H9 (cell line): Measurements from ENCODE around the gene JSRP1. TPM values are rescaled to one million over a fixed set of nuclear protein-coding genes. Genes with fewer than 3 reads are reported as not detected.

Experiments
- DNase-seq: peaks from one replicate; pipeline ENCODE4 v3.0.0-alpha.2; 2017
- H2AFZ ChIP-seq: one replicate; pipeline ENCODE4 v1.6.1; 2013; ENCODE audit warnings: mild to moderate bottlenecking, low read length, control low read depth, moderate library complexity
- H2AK5ac ChIP-seq: 2 replicates; pipeline ENCODE4 v1.6.1; 2013; ENCODE audit warnings: low read length, control low read depth, mixed read lengths; ENCODE audit not compliant: insufficient read length
- H2BK120ac ChIP-seq: one replicate; pipeline ENCODE4 v1.6.1; 2013; ENCODE audit warnings: low read depth, mild to moderate bottlenecking, low read length, control low read depth, inconsistent platforms; ENCODE audit not compliant: poor library complexity, severe bottlenecking
- H2BK12ac ChIP-seq: 2 replicates; pipeline ENCODE4 v1.6.1; 2013; ENCODE audit warnings: low read length, control low read depth, mixed read lengths, low read depth; ENCODE audit not compliant: insufficient read length
- H2BK15ac ChIP-seq: 2 replicates; pipeline ENCODE4 v1.6.1; 2013; ENCODE audit warnings: low read depth, low read length, control low read depth
- H2BK20ac ChIP-seq: one replicate; pipeline ENCODE4 v1.6.1; 2013; ENCODE audit warnings: low read depth, mild to moderate bottlenecking, low read length, control low read depth, inconsistent platforms; ENCODE audit not compliant: poor library complexity, severe bottlenecking
- H2BK5ac ChIP-seq: 2 replicates; pipeline ENCODE4 v1.6.1; 2013; ENCODE audit warnings: low read length, control low read depth, mixed read lengths; ENCODE audit not compliant: insufficient read length
- H3K14ac ChIP-seq: 2 replicates; pipeline ENCODE4 v1.6.1; 2013; ENCODE audit warnings: low read length, control low read depth; ENCODE audit not compliant: insufficient read depth
- H3K18ac ChIP-seq: 2 replicates; pipeline ENCODE4 v1.6.1; 2013; ENCODE audit warnings: low read depth, mild to moderate bottlenecking, mixed read lengths, low read length, control low read depth; ENCODE audit not compliant: insufficient read length
- H3K23ac ChIP-seq: 2 replicates; pipeline ENCODE4 v1.6.1; 2013; ENCODE audit warnings: low read length, control low read depth, mixed read lengths, low read depth; ENCODE audit not compliant: insufficient read length
- H3K23me2 ChIP-seq: 2 replicates; pipeline ENCODE4 v1.6.1; 2013; ENCODE audit warnings: low read depth, mild to moderate bottlenecking, mixed read lengths, low read length, control low read depth; ENCODE audit not compliant: insufficient read length, poor library complexity, severe bottlenecking
- H3K27ac ChIP-seq: 2 replicates; pipeline ENCODE4 v1.5.1; 2013; ENCODE audit warnings: low read length, control low read depth, mixed read lengths, low read depth; ENCODE audit not compliant: insufficient read length
- H3K27me3 ChIP-seq: 2 replicates; pipeline ENCODE4 v1.6.1; 2013; ENCODE audit warnings: low read length, control low read depth, inconsistent platforms; ENCODE audit not compliant: insufficient read depth
- H3K4ac ChIP-seq: 2 replicates; pipeline ENCODE4 v1.6.1; 2013; ENCODE audit warnings: low read depth, mild to moderate bottlenecking, control low read depth, inconsistent platforms, low read length, moderate library complexity
- H3K4me1 ChIP-seq: 2 replicates; pipeline ENCODE4 v1.6.1; 2013; ENCODE audit warnings: low read length, control low read depth, inconsistent platforms; ENCODE audit not compliant: insufficient read depth
- H3K4me2 ChIP-seq: 2 replicates; pipeline ENCODE4 v1.6.1; 2013; ENCODE audit warnings: low read length, control low read depth, mixed read lengths; ENCODE audit not compliant: insufficient read length, insufficient read depth
- H3K56ac ChIP-seq: 2 replicates; pipeline ENCODE4 v1.6.1; 2013; ENCODE audit warnings: low read depth, mild to moderate bottlenecking, mixed read lengths, low read length, control low read depth; ENCODE audit not compliant: insufficient read length
- H3K79me1 ChIP-seq: 2 replicates; pipeline ENCODE4 v1.6.1; 2013; ENCODE audit warnings: low read depth, mild to moderate bottlenecking, moderate library complexity, low read length, control low read depth, inconsistent platforms; ENCODE audit not compliant: insufficient read depth, poor library complexity, severe bottlenecking
- H3K79me2 ChIP-seq: 2 replicates; pipeline ENCODE4 v1.6.1; 2013; ENCODE audit warnings: low read length, control low read depth, inconsistent platforms; ENCODE audit not compliant: insufficient read depth
- H3K9ac ChIP-seq: 2 replicates; pipeline ENCODE4 v1.6.1; 2013; ENCODE audit warnings: low read length, control low read depth, mixed read lengths; ENCODE audit not compliant: insufficient read length; ENCODE audit errors: extremely low read depth
- H3K9me3 ChIP-seq: one replicate; pipeline ENCODE4 v1.6.1; 2013; ENCODE audit warnings: low read depth, low read length, inconsistent platforms; ENCODE audit not compliant: control insufficient read depth
- H3T11ph ChIP-seq: one replicate; pipeline ENCODE4 v1.6.1; 2013; ENCODE audit warnings: mild to moderate bottlenecking, low read length, control low read depth, inconsistent platforms
- H4K20me1 ChIP-seq: one replicate; pipeline ENCODE4 v1.6.1; 2013; ENCODE audit not compliant: control insufficient read depth, insufficient read length, insufficient read depth
- H4K5ac ChIP-seq: 2 replicates; pipeline ENCODE4 v1.6.1; 2013; ENCODE audit warnings: low read depth, mild to moderate bottlenecking, mixed read lengths, low read length, control low read depth; ENCODE audit not compliant: insufficient read length
- H4K8ac ChIP-seq: replicated peaks from 2 replicates; pipeline ENCODE4 v1.6.1; 2013; ENCODE audit warnings: low read length, control low read depth, mixed read lengths, low read depth; ENCODE audit not compliant: insufficient read length
- H4K91ac ChIP-seq: 2 replicates; pipeline ENCODE4 v1.6.1; 2013; ENCODE audit warnings: low read depth, mild to moderate bottlenecking, moderate library complexity, mixed read lengths, low read length, control low read depth; ENCODE audit not compliant: insufficient read length
- H3K27ac Mint-ChIP-seq, 3 experiments: 2 replicates in 2 of 3; 3 replicates in 1 of 3; pipeline ENCODE4 v1.8.0; 2020 to 2021; ENCODE audit warnings: mixed read lengths in 3 of 3, mild to moderate bottlenecking in 1 of 3, moderate library complexity in 1 of 3
- H3K27me3 Mint-ChIP-seq: 2 replicates; pipeline ENCODE4 v1.8.0; 2021; ENCODE audit warnings: low read depth, mild to moderate bottlenecking, moderate library complexity, mixed read lengths
- H3K36me3 Mint-ChIP-seq, 3 experiments: 2 replicates in 2 of 3; 3 replicates in 1 of 3; pipeline ENCODE4 v1.8.0; 2020 to 2021; ENCODE audit warnings: low read depth in 3 of 3, mixed read lengths in 3 of 3; ENCODE audit not compliant: insufficient read depth in 1 of 3
- H3K4me1 Mint-ChIP-seq, 2 experiments: 2 replicates each; pipeline ENCODE4 v1.8.0; 2020; ENCODE audit warnings: mixed read lengths in 2 of 2
- H3K4me3 Mint-ChIP-seq, 2 experiments: 2 replicates in 1 of 2; 3 replicates in 1 of 2; pipeline ENCODE4 v1.8.0; 2020 to 2021; ENCODE audit warnings: mild to moderate bottlenecking in 2 of 2, mixed read lengths in 2 of 2, moderate library complexity in 1 of 2
- H3K9me3 Mint-ChIP-seq, 2 experiments: 2 replicates in 1 of 2; 3 replicates in 1 of 2; pipeline ENCODE4 v1.8.0; 2020; ENCODE audit warnings: mild to moderate bottlenecking in 2 of 2, mixed read lengths in 2 of 2, moderate library complexity in 1 of 2
- WGBS: extraction: QIAGEN DNeasy Blood & Tissue Kit; methylation state at CpG from one replicate; pipeline ENCODE4 v1.1.7; 2013; ENCODE audit warnings: missing lambda C conversion rate, low lambda C conversion rate, mixed read lengths; ENCODE audit not compliant: insufficient read length; ENCODE audit errors: extremely low coverage; 5-methylcytosine and 5-hydroxymethylcytosine counted together
- total RNA-seq: library from RNA; stranded (reverse); gene quantifications from 2 replicates; pipeline ENCODE4 v1.2.1, GENCODE V29; 2021
- TF ChIP-seq, protein P1 (sequence below): fragments of 200-600 bp; sonication (generic); conservative IDR thresholded peaks from 3 replicates; pipeline ENCODE4 v1.8.0; 2021; ENCODE audit warnings: antibody characterized with exemption, mild to moderate bottlenecking

Gene JSRP1
- total RNA-seq, 1 experiment from 2014 or later = 0.90 TPM

DNA sequence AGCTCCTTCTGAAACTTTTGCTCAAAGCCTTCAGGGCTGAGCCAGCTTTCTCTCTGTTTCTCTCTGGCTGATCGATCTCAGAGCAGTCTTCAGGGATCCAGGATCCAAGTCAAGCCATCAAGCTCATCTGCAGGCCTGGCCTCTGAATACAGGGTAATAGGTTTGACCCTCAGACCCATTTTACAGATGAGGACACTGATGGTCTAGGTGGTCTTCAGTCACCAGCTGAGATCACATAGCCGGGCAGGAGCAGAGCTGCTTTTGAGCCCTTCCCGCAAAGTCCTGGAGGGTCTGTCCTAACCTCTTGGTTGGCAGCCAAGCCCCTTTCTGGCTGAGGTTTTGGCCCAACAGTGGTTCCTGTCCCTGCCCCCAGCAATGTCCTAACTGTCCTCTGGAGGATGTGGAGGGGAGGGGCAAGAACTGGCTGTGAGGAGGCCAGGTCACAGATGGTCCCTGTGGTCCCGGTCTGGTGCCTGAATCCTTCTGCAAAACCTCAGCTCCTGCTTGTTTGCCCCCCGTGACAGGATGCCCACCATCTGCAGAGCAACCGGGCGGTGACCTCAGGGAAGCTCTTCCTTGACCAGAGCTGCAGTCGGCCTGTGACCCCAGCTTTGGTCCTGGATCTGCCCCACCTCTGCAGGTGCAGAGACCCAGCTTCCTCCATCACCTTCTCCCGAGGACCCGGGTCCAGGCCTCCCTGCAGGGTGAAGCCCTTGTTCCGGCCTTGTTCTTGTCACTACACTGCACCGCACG, 31.5 kb upstream of the JSRP1 start:
- Histone ChIP-seq H3K18ac (no peak overlapping the region), H3K79me2 (no peaks in the 10 kb centered on the region), H3K9me3 (no peaks in the 10 kb centered on the region), H3K9ac (no peak overlapping the region), H4K8ac (no peak overlapping the region), H2AK5ac (no peak overlapping the region), H4K20me1 (no peaks in the 10 kb centered on the region), H3K27ac (no peak overlapping the region), H3K56ac (no peak overlapping the region), H2AFZ (no peak overlapping the region), H3K4me1 (no peaks in the 10 kb centered on the region), H3K23ac (no peak overlapping the region), H3K14ac (no peak overlapping the region), H2BK5ac (no peak overlapping the region), H4K5ac (no peak overlapping the region), H2BK15ac (no peak overlapping the region), H2BK12ac (no peak overlapping the region), H3K27me3 (peaks cover 39% of the 10 kb centered on the region; the same call in 1 of the 2 replicates), H2BK20ac (no peak overlapping the region), H3T11ph (no peak overlapping the region), H3K4ac (no peak overlapping the region), H3K79me1 (no peaks in the 10 kb centered on the region), H3K4me2 (no peak overlapping the region), H4K91ac (no peak overlapping the region), H2BK120ac (no peak overlapping the region), H3K23me2 (no peaks in the 10 kb centered on the region)
- H3K36me3 Mint-ChIP-seq = peaks cover 0 to 7% (median 4%) of the 10 kb centered on the region in 3 experiments; a peak in 3 of 7 replicates
- no peak overlapping the region for H3K27ac Mint-ChIP-seq
- peaks cover 7 to 14% of the 10 kb centered on the region in 2 experiments; a peak in 3 of 4 replicates for H3K4me1 Mint-ChIP-seq
- H3K9me3 Mint-ChIP-seq = peaks cover 5 to 6% of the 10 kb centered on the region in 2 experiments; a peak in 3 of 5 replicates
- H3K27me3 Mint-ChIP-seq = peaks cover 89% of the 10 kb centered on the region
- no peak for DNase-seq
- WGBS = no CpG with 5 or more reads among the region's 13 CpGs
- no peak overlapping the region for H3K4me3 Mint-ChIP-seq
- TF ChIP-seq, protein P1, sequence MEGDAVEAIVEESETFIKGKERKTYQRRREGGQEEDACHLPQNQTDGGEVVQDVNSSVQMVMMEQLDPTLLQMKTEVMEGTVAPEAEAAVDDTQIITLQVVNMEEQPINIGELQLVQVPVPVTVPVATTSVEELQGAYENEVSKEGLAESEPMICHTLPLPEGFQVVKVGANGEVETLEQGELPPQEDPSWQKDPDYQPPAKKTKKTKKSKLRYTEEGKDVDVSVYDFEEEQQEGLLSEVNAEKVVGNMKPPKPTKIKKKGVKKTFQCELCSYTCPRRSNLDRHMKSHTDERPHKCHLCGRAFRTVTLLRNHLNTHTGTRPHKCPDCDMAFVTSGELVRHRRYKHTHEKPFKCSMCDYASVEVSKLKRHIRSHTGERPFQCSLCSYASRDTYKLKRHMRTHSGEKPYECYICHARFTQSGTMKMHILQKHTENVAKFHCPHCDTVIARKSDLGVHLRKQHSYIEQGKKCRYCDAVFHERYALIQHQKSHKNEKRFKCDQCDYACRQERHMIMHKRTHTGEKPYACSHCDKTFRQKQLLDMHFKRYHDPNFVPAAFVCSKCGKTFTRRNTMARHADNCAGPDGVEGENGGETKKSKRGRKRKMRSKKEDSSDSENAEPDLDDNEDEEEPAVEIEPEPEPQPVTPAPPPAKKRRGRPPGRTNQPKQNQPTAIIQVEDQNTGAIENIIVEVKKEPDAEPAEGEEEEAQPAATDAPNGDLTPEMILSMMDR = no peak
